Measurements from ENCODE around the gene XPO6.

GRCh38 chr16:28052274-28053128 is 159.3 kb downstream of the XPO6 start:
- TF ChIP-seq EZH2 (IDR thresholded peaks at IDR 0.05; ENCODE audit: low read length, unreplicated experiment) (no peak), CTCF (conservative IDR thresholded peaks at IDR 0.05; ENCODE audit: low read depth, low read length) (no peak), EZH2phosphoT487 (IDR thresholded peaks at IDR 0.05; ENCODE audit: borderline replicate concordance, low read length) (no peak)

Data from PC-3 (cell line).